Measurements from ENCODE around the gene ST3GAL3.
A peak's percentile ranks its signal among the peaks of the same experiment; 100 is the strongest.
"Not testable (repeated sequence)": the region's sequence is repeated elsewhere in the genome, so short reads cannot be mapped to it uniquely, and the experiment has no call there.

ST3GAL3 gene

GRCh38 chr1:43828574-43828973 is 121.2 kb downstream of the ST3GAL3 start:
- DNase-seq = no peak

GRCh38 chr1:43830802-43831201 is 123.5 kb downstream of the ST3GAL3 start:
- DNase-seq = peak; percentile 20

GRCh38 chr1:43831851-43832250 is 124.5 kb downstream of the ST3GAL3 start:
- DNase-seq = no peak

- no peak for DNase-seq
Observed at GRCh38 chr1:43832255-43832654, 124.9 kb downstream of the ST3GAL3 start.

GRCh38 chr1:43832998-43833397 is 125.7 kb downstream of the ST3GAL3 start:
- no peak for DNase-seq

- DNase-seq = not testable (repeated sequence)
Observed at GRCh38 chr1:43833902-43834279, 126.6 kb downstream of the ST3GAL3 start.

GRCh38 chr1:43834280-43835081 is 127.1 kb downstream of the ST3GAL3 start:
- no peak for DNase-seq

- no peak for DNase-seq
Observed at GRCh38 chr1:43835082-43836021, 128.0 kb downstream of the ST3GAL3 start.

GRCh38 chr1:43836267-43836951 is 129.1 kb downstream of the ST3GAL3 start:
- peak; percentile 96 for DNase-seq

- no peak for DNase-seq
Observed at GRCh38 chr1:43839056-43839455, 131.7 kb downstream of the ST3GAL3 start.

- no peak for DNase-seq
Observed at GRCh38 chr1:43841321-43842174, 134.2 kb downstream of the ST3GAL3 start.

- no peak for DNase-seq
Observed at GRCh38 chr1:43842175-43842498, 134.8 kb downstream of the ST3GAL3 start.

GRCh38 chr1:43843684-43844083 is 136.3 kb downstream of the ST3GAL3 start:
- DNase-seq = no peak

- DNase-seq = no peak
Observed at GRCh38 chr1:43844114-43844513, 136.8 kb downstream of the ST3GAL3 start.

GRCh38 chr1:43847290-43847689 is 140.0 kb downstream of the ST3GAL3 start:
- no peak for DNase-seq

- DNase-seq = no peak
Observed at GRCh38 chr1:43847882-43848281, 140.5 kb downstream of the ST3GAL3 start.

GRCh38 chr1:43849670-43850069 is 142.3 kb downstream of the ST3GAL3 start:
- DNase-seq = no peak

GRCh38 chr1:43850591-43851233 is 143.4 kb downstream of the ST3GAL3 start:
- DNase-seq = no peak

GRCh38 chr1:43851561-43852338 is 144.4 kb downstream of the ST3GAL3 start:
- DNase-seq = no peak

GRCh38 chr1:43853161-43853921 is 146.0 kb downstream of the ST3GAL3 start:
- no peak for DNase-seq

Data from NCI-H82 (cell line).